Measurements from ENCODE around the gene S1PR3.

S1PR3 gene

DNA sequence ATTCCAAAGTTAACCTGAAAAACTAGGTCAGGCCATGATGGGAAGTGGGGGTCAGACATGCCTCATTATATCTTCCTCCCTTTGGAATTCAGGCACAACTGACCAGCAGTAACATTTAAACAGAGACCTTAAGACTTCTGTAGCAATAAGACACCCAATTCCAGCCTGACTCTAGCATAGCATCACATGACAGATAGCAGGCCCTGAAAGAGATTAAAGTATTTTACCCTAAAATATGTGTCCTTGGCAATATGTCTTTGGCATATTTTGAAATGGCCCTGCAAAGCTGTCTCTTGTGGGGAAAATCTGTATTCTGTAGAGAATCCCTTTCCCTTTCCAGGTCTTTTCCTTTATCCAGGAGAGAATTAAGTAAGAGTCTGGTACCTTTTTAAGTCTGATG, 34.3 kb downstream of the S1PR3 start:
- Histone ChIP-seq H3K9ac (ENCODE audit: low read length) (no peak overlapping the region), H3K4me1 (ENCODE audit: insufficient read depth, low read length, severe bottlenecking) (no peaks in the 10 kb centered on the region), H3K27me3 (ENCODE audit: insufficient read depth, low read length) (no peaks in the 10 kb centered on the region), H3K9me2 (ENCODE audit: low read depth, low read length) (no peaks in the 10 kb centered on the region), H3K9me3 (ENCODE audit: low read length) (peaks cover 3% of the 10 kb centered on the region), H3K36me3 (ENCODE audit: insufficient read depth, low read length) (no peaks in the 10 kb centered on the region), H4K20me1 (ENCODE audit: insufficient read depth, low read length) (no peaks in the 10 kb centered on the region), H3F3A (ENCODE audit: insufficient read depth, low read length) (no peaks in the 10 kb centered on the region), H3K4me3 (ENCODE audit: low read depth, low read length, poor library complexity, severe bottlenecking) (no peak overlapping the region), H3K27ac (ENCODE audit: low read depth, low read length, poor library complexity, severe bottlenecking) (no peak overlapping the region), H3K4me2 (ENCODE audit: low read length) (no peak overlapping the region), H2AFZ (ENCODE audit: low read length) (no peak overlapping the region), H3K79me2 (ENCODE audit: insufficient read depth, low read length) (no peaks in the 10 kb centered on the region)
- no peak for TF ChIP-seq CTCF (IDR thresholded peaks at IDR 0.05; ENCODE audit: low read length)
- TF ChIP-seq EZH2 (IDR thresholded peaks at IDR 0.05; ENCODE audit: borderline replicate concordance, low read length), result no peak

GRCh38 chr9:89026876-89027275, 35.6 kb downstream of the S1PR3 start:
- no peak overlapping the region for H3K27ac ChIP-seq (ENCODE audit: low read depth, low read length, poor library complexity, severe bottlenecking)
- H3K4me1 ChIP-seq (ENCODE audit: insufficient read depth, low read length, severe bottlenecking), result no peaks in the 10 kb centered on the region
- H3K27me3 ChIP-seq (ENCODE audit: insufficient read depth, low read length), result no peaks in the 10 kb centered on the region
- H3K36me3 ChIP-seq (ENCODE audit: insufficient read depth, low read length), result no peaks in the 10 kb centered on the region
- H3K9me2 ChIP-seq (ENCODE audit: low read depth, low read length), result no peaks in the 10 kb centered on the region
- H3K9ac ChIP-seq (ENCODE audit: low read length), result no peak overlapping the region
- no peak overlapping the region for H3K4me3 ChIP-seq (ENCODE audit: low read depth, low read length, poor library complexity, severe bottlenecking)
- peaks cover 5% of the 10 kb centered on the region for H3K9me3 ChIP-seq (ENCODE audit: low read length)
- no peak overlapping the region for H2AFZ ChIP-seq (ENCODE audit: low read length)
- no peaks in the 10 kb centered on the region for H3K79me2 ChIP-seq (ENCODE audit: insufficient read depth, low read length)
- TF ChIP-seq CTCF (IDR thresholded peaks at IDR 0.05; ENCODE audit: low read length) (no peak), EZH2 (IDR thresholded peaks at IDR 0.05; ENCODE audit: borderline replicate concordance, low read length) (no peak)
- H3K4me2 ChIP-seq (ENCODE audit: low read length), result no peak overlapping the region
- H3F3A ChIP-seq (ENCODE audit: insufficient read depth, low read length), result no peaks in the 10 kb centered on the region
- no peaks in the 10 kb centered on the region for H4K20me1 ChIP-seq (ENCODE audit: insufficient read depth, low read length)

DNA sequence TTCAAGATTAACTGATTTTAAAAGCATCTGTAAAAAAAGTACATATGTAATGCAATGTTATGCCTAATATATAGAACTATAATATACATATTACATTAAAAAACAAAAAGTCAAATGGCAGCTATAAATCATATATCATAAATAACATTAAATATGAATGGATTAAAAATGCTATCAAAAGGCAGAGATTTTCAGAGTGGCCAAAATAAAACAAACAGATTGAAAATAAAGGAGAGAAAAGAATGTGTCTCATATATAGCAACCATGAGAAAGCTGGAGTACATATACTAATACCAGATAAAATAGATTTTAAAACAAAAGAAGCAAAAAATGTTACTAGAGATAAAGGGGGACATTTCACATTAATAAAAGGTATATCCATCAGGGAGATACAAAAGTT, 38.5 kb downstream of the S1PR3 start:
- H3K27ac ChIP-seq (ENCODE audit: low read depth, low read length, poor library complexity, severe bottlenecking), result no peak overlapping the region
- no peaks in the 10 kb centered on the region for H3K36me3 ChIP-seq (ENCODE audit: insufficient read depth, low read length)
- H3K9me2 ChIP-seq (ENCODE audit: low read depth, low read length), result no peaks in the 10 kb centered on the region
- no peaks in the 10 kb centered on the region for H4K20me1 ChIP-seq (ENCODE audit: insufficient read depth, low read length)
- H3K9ac ChIP-seq (ENCODE audit: low read length), result no peak overlapping the region
- no peak overlapping the region for H3K4me3 ChIP-seq (ENCODE audit: low read depth, low read length, poor library complexity, severe bottlenecking)
- H3K9me3 ChIP-seq (ENCODE audit: low read length), result peaks cover 5% of the 10 kb centered on the region
- H2AFZ ChIP-seq (ENCODE audit: low read length), result no peak overlapping the region
- no peaks in the 10 kb centered on the region for H3K27me3 ChIP-seq (ENCODE audit: insufficient read depth, low read length)
- no peaks in the 10 kb centered on the region for H3K4me1 ChIP-seq (ENCODE audit: insufficient read depth, low read length, severe bottlenecking)
- TF ChIP-seq CTCF (IDR thresholded peaks at IDR 0.05; ENCODE audit: low read length) (no peak), EZH2 (IDR thresholded peaks at IDR 0.05; ENCODE audit: borderline replicate concordance, low read length) (no peak)
- no peaks in the 10 kb centered on the region for H3F3A ChIP-seq (ENCODE audit: insufficient read depth, low read length)
- H3K4me2 ChIP-seq (ENCODE audit: low read length), result no peak overlapping the region
- H3K79me2 ChIP-seq (ENCODE audit: insufficient read depth, low read length), result no peaks in the 10 kb centered on the region

Data from OCI-LY1 (cell line).